Measurements from ENCODE around the gene SRD5A1.

DNA sequence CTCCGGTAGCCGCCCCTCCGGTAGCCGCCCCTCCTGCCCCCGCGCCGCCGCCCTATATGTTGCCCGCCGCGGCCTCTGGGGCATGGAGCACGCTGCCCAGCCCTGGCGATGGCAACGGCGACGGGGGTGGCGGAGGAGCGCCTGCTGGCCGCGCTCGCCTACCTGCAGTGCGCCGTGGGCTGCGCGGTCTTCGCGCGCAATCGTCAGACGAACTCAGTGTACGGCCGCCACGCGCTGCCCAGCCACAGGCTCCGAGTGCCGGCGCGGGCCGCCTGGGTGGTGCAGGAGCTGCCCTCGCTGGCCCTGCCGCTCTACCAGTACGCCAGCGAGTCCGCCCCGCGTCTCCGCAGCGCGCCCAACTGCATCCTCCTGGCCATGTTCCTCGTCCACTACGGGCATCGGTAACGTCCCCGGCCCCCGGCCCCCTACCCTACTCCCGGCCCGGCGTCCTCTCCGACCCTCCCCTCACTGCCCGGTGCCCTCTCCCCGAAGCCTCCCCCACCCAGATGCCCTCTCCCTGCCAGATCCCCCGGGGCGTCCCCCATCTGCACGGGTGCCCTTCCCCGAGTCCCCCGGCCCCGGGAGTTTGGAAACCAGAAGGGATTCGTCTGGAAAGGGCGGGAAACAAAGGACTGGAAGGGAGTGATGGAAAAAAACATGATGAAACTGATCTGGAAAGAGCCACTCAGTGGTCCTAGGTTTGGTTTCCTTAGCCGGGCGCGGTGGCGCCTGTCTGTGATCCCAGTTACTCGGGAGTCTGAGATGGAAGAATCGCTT, 417 bp downstream of the SRD5A1 start:
- TF ChIP-seq, protein P1, sequence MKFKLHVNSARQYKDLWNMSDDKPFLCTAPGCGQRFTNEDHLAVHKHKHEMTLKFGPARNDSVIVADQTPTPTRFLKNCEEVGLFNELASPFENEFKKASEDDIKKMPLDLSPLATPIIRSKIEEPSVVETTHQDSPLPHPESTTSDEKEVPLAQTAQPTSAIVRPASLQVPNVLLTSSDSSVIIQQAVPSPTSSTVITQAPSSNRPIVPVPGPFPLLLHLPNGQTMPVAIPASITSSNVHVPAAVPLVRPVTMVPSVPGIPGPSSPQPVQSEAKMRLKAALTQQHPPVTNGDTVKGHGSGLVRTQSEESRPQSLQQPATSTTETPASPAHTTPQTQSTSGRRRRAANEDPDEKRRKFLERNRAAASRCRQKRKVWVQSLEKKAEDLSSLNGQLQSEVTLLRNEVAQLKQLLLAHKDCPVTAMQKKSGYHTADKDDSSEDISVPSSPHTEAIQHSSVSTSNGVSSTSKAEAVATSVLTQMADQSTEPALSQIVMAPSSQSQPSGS (IDR thresholded peaks at IDR 0.05; ENCODE audit: low read length), result no peak
- TF ChIP-seq POLR2A (IDR thresholded peaks at IDR 0.05; ENCODE audit: control extremely low read depth in 1 of 2, low read depth in 2 of 2, low read length in 2 of 2), result no peak
- no peak for TF ChIP-seq CHD2 (IDR thresholded peaks at IDR 0.05; ENCODE audit: low read length)
- TF ChIP-seq, protein P2, sequence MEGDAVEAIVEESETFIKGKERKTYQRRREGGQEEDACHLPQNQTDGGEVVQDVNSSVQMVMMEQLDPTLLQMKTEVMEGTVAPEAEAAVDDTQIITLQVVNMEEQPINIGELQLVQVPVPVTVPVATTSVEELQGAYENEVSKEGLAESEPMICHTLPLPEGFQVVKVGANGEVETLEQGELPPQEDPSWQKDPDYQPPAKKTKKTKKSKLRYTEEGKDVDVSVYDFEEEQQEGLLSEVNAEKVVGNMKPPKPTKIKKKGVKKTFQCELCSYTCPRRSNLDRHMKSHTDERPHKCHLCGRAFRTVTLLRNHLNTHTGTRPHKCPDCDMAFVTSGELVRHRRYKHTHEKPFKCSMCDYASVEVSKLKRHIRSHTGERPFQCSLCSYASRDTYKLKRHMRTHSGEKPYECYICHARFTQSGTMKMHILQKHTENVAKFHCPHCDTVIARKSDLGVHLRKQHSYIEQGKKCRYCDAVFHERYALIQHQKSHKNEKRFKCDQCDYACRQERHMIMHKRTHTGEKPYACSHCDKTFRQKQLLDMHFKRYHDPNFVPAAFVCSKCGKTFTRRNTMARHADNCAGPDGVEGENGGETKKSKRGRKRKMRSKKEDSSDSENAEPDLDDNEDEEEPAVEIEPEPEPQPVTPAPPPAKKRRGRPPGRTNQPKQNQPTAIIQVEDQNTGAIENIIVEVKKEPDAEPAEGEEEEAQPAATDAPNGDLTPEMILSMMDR (IDR thresholded peaks at IDR 0.05; ENCODE audit: control extremely low read depth in 1 of 3, insufficient read depth in 1 of 3, low read depth in 1 of 3, low read length in 3 of 3), result no peak
- no peak for TF ChIP-seq GABPA (IDR thresholded peaks at IDR 0.05; ENCODE audit: borderline replicate concordance, insufficient read depth, low read length)
- no peak for TF ChIP-seq TBP (IDR thresholded peaks at IDR 0.05; ENCODE audit: low read depth, low read length)
- TF ChIP-seq SIN3A (conservative IDR thresholded peaks at IDR 0.05 in 1 of 2, IDR thresholded peaks at IDR 0.05 in 1 of 2; ENCODE audit: low read depth in 1 of 2, low read length in 2 of 2), result 0 out of 4 replicates have a peak, but pooled peaks of 1 of the 2 experiments have one; percentile 7
- TF ChIP-seq POLR2AphosphoS5 (IDR thresholded peaks at IDR 0.05; ENCODE audit: low read depth, low read length), result no peak
- no peak for TF ChIP-seq SP1 (IDR thresholded peaks at IDR 0.05; ENCODE audit: low read depth, low read length)
- TF ChIP-seq, protein P3, sequence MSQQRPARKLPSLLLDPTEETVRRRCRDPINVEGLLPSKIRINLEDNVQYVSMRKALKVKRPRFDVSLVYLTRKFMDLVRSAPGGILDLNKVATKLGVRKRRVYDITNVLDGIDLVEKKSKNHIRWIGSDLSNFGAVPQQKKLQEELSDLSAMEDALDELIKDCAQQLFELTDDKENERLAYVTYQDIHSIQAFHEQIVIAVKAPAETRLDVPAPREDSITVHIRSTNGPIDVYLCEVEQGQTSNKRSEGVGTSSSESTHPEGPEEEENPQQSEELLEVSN (IDR thresholded peaks at IDR 0.05), result peak; percentile 55; the same call in 1 of the 2 replicates
- TF ChIP-seq RFX5 (IDR thresholded peaks at IDR 0.05; ENCODE audit: borderline replicate concordance, low read depth, low read length), result no peak
- TF ChIP-seq CHD1 (IDR thresholded peaks at IDR 0.05; ENCODE audit: low read depth, low read length), result no peak

Measured in H1 (cell line).